ENCODE results near the gene DPEP3.

DNA sequence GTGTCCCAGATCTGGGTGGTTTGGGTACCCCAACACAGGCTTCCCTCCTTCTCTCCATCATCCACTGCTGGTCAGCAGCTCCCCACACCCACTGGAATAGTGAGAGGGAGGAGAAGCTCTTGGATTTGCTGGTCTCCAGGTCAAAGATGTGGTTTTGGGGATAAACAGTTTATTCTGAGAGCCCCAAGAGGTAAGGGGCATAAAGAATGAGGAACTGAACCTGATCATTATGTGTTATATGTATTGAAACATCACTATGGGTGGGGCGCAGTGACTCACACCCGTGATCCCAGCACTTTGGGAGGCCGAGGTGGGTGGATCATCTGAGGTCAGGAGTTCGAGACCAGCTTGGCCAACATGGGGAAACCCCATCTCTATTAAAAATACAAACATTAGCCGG, 15.1 kb upstream of the DPEP3 start:
- TF ChIP-seq, protein P1, sequence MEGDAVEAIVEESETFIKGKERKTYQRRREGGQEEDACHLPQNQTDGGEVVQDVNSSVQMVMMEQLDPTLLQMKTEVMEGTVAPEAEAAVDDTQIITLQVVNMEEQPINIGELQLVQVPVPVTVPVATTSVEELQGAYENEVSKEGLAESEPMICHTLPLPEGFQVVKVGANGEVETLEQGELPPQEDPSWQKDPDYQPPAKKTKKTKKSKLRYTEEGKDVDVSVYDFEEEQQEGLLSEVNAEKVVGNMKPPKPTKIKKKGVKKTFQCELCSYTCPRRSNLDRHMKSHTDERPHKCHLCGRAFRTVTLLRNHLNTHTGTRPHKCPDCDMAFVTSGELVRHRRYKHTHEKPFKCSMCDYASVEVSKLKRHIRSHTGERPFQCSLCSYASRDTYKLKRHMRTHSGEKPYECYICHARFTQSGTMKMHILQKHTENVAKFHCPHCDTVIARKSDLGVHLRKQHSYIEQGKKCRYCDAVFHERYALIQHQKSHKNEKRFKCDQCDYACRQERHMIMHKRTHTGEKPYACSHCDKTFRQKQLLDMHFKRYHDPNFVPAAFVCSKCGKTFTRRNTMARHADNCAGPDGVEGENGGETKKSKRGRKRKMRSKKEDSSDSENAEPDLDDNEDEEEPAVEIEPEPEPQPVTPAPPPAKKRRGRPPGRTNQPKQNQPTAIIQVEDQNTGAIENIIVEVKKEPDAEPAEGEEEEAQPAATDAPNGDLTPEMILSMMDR (IDR thresholded peaks at IDR 0.05; ENCODE audit: low read length) = no peak
- no peak for TF ChIP-seq EZH2 (IDR thresholded peaks at IDR 0.05; ENCODE audit: borderline replicate concordance, low read length)

All from OCI-LY1 (cell line).